PFSK-1 (cell line): ENCODE measurements around the gene PTPRT.

Source experiments
- FOXP2 ChIP-seq: optimal IDR thresholded peaks from 2 replicates; pipeline ENCODE3; 2011; ENCODE audit warnings: borderline replicate concordance, control low read depth, inconsistent platforms; ENCODE audit not compliant: insufficient read depth; ENCODE audit errors: extremely low read length, extremely low read depth
- POLR2AphosphoS5 ChIP-seq: IDR thresholded peaks from 2 replicates; pipeline ENCODE4 v1.6.1; 2012; ENCODE audit warnings: low read depth, mild to moderate bottlenecking, control low read depth, low read length, moderate library complexity
- REST ChIP-seq, 2 experiments: IDR thresholded peaks; 2 replicates each; pipeline versions ENCODE4 v1.6.1 to v1.8.0; 2011 to 2012; ENCODE audit warnings: low read depth in 2 of 2, low read length in 2 of 2, control low read depth in 1 of 2, inconsistent platforms in 1 of 2, mild to moderate bottlenecking in 1 of 2, moderate library complexity in 1 of 2; ENCODE audit not compliant: insufficient read depth in 1 of 2
- SIN3A ChIP-seq: IDR thresholded peaks from 2 replicates; pipeline ENCODE4 v1.6.1; 2012; ENCODE audit warnings: mild to moderate bottlenecking, low read length, moderate library complexity, borderline replicate concordance; ENCODE audit not compliant: insufficient read depth
- TAF1 ChIP-seq: IDR thresholded peaks from 2 replicates; pipeline ENCODE4 v1.6.1; 2012; ENCODE audit warnings: low read length, control low read depth, borderline replicate concordance; ENCODE audit not compliant: insufficient read depth

Gene PTPRT

GRCh38 chr20:42938441-42939205, 251.1 kb downstream of the PTPRT start:
- TF ChIP-seq FOXP2, result no peak
- TF ChIP-seq TAF1, result no peak
- TF ChIP-seq POLR2AphosphoS5, result no peak
- no peak for TF ChIP-seq SIN3A

- TF ChIP-seq TAF1 (no peak), REST (IDR thresholded peaks at IDR 0.05; ENCODE audit: insufficient read depth in 1 of 2, low read depth in 2 of 2, low read length in 2 of 2) (no peak), SIN3A (no peak)
Observed at GRCh38 chr20:42936482-42936881, 253.2 kb downstream of the PTPRT start.

GRCh38 chr20:42924215-42924614, 265.5 kb downstream of the PTPRT start:
- no peak for TF ChIP-seq POLR2AphosphoS5
- no peak for TF ChIP-seq SIN3A

GRCh38 chr20:42923348-42923918, 266.3 kb downstream of the PTPRT start:
- TF ChIP-seq TAF1 (no peak), POLR2AphosphoS5 (no peak), FOXP2 (no peak), REST (IDR thresholded peaks at IDR 0.05; ENCODE audit: insufficient read depth in 1 of 2, low read depth in 2 of 2, low read length in 2 of 2) (no peak), SIN3A (no peak)

- TF ChIP-seq TAF1 (no peak), REST (IDR thresholded peaks at IDR 0.05; ENCODE audit: insufficient read depth in 1 of 2, low read depth in 2 of 2, low read length in 2 of 2) (no peak), POLR2AphosphoS5 (no peak), FOXP2 (no peak), SIN3A (no peak)
Observed at GRCh38 chr20:42920776-42921175, 268.9 kb downstream of the PTPRT start.

- no peak for TF ChIP-seq SIN3A
- TF ChIP-seq POLR2AphosphoS5, result no peak
Observed at GRCh38 chr20:42919316-42919715, 270.4 kb downstream of the PTPRT start.

GRCh38 chr20:42915081-42915480, 274.6 kb downstream of the PTPRT start:
- TF ChIP-seq TAF1, result no peak
- TF ChIP-seq SIN3A, result no peak
- TF ChIP-seq FOXP2, result no peak
- no peak for TF ChIP-seq POLR2AphosphoS5
- no peak for TF ChIP-seq REST (IDR thresholded peaks at IDR 0.05; ENCODE audit: insufficient read depth in 1 of 2, low read depth in 2 of 2, low read length in 2 of 2)
